Measurements from ENCODE around the gene SHE.

DNA sequence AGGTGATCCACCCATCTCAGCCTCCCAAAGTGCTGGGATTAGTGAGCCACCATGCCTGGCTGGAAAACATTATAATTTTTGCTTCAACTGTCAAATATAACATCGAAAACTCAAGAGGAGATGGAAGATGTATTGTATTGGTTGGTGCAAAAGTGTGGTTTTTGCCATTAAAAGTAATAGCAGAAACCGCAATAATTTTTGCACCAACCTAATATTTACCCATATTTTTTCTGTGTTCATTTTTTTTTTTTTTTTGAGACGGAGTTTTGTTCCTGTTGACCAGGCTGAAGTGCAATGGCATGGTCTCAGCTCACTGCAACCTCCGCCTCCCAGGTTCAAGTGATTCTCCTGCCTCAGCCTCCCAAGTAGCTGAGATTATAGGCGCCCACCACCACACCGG lies 27.1 kb upstream of the SHE start:
- TF ChIP-seq, protein P1, sequence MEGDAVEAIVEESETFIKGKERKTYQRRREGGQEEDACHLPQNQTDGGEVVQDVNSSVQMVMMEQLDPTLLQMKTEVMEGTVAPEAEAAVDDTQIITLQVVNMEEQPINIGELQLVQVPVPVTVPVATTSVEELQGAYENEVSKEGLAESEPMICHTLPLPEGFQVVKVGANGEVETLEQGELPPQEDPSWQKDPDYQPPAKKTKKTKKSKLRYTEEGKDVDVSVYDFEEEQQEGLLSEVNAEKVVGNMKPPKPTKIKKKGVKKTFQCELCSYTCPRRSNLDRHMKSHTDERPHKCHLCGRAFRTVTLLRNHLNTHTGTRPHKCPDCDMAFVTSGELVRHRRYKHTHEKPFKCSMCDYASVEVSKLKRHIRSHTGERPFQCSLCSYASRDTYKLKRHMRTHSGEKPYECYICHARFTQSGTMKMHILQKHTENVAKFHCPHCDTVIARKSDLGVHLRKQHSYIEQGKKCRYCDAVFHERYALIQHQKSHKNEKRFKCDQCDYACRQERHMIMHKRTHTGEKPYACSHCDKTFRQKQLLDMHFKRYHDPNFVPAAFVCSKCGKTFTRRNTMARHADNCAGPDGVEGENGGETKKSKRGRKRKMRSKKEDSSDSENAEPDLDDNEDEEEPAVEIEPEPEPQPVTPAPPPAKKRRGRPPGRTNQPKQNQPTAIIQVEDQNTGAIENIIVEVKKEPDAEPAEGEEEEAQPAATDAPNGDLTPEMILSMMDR (conservative IDR thresholded peaks at IDR 0.05; ENCODE audit: low read length): no peak
- TF ChIP-seq EZH2phosphoT487 (IDR thresholded peaks at IDR 0.05; ENCODE audit: borderline replicate concordance): no peak

All from Loucy (cell line).